Panc1 (cell line): ENCODE measurements around the gene CCDC54. TPM values are rescaled to one million over a fixed set of nuclear protein-coding genes. Genes with fewer than 3 reads are reported as not detected.

Experiments
- ATAC-seq: fragments of 200-7000 bp; cut with Tn5 transposase; 2 replicates; pipeline ENCODE4 v1.9.1; 2020; ENCODE audit warnings: mild to moderate bottlenecking, moderate library complexity
- BruUV-seq: library from RNA; stranded (reverse); fragments of 400-500 nt; replicated peaks from 2 replicates; lab custom pipeline; 2021; lab: Mats Ljungman, UMichigan
- CTCF ChIA-PET: fragments of 300-600 bp; sonication (Branson Sonifier 250); formaldehyde crosslinking; loops from one replicate; lab custom pipeline; 2022; ENCODE audit warnings: antibody characterized with exemption; lab: Charles Lee
- POLR2A ChIA-PET: fragments of 300-600 bp; sonication (Branson Sonifier 250); formaldehyde crosslinking; loops from one replicate; lab custom pipeline; 2022; ENCODE audit warnings: antibody characterized with exemption; lab: Charles Lee
- DNase-seq: peaks from one replicate; pipeline ENCODE4 v3.0.0-alpha.2; 2010; ENCODE audit warnings: low read depth, low spot score
- H3K27ac ChIP-seq: 2 replicates; pipeline ENCODE4 v1.5.1; 2011; ENCODE audit warnings: mild to moderate bottlenecking, low read length, inconsistent platforms
- H3K27me3 ChIP-seq: fragments of 200-500 bp; sonication (Bioruptor generic); 2 replicates; pipeline ENCODE4 v1.6.0; 2014; ENCODE audit warnings: low read length, inconsistent platforms; ENCODE audit not compliant: control insufficient read depth, insufficient read depth
- H3K36me3 ChIP-seq: fragments of 200-500 bp; sonication (Bioruptor generic); 2 replicates; pipeline ENCODE4 v1.5.1; 2014; ENCODE audit warnings: inconsistent platforms, mild to moderate bottlenecking, low read length, moderate library complexity; ENCODE audit not compliant: control insufficient read depth, insufficient read depth
- H3K4me1 ChIP-seq: 2 replicates; pipeline ENCODE4 v1.5.1; 2011; ENCODE audit warnings: inconsistent platforms, mild to moderate bottlenecking, low read length, moderate library complexity; ENCODE audit not compliant: control insufficient read depth, insufficient read depth
- H3K4me3 ChIP-seq, 2 experiments: 2 replicates each; pipeline ENCODE4 v1.5.1; 2011 to 2012; ENCODE audit warnings: low read depth in 2 of 2, low read length in 2 of 2, mild to moderate bottlenecking in 2 of 2, inconsistent platforms in 1 of 2, moderate library complexity in 1 of 2
- H3K9me3 ChIP-seq: fragments of 200-500 bp; sonication (Bioruptor generic); 2 replicates; pipeline ENCODE4 v1.5.1; 2014; ENCODE audit warnings: low read depth, mild to moderate bottlenecking, inconsistent platforms, low read length, moderate library complexity; ENCODE audit not compliant: control insufficient read depth, insufficient read depth
- POLR2AphosphoS5 ChIP-seq: IDR thresholded peaks from 2 replicates; pipeline ENCODE4 v1.6.1; 2012; ENCODE audit warnings: mild to moderate bottlenecking, low read depth, low read length, moderate library complexity
- SIN3A ChIP-seq: IDR thresholded peaks from 2 replicates; pipeline ENCODE4 v1.6.1; 2012; ENCODE audit warnings: low read depth, mild to moderate bottlenecking, low read length, moderate library complexity, borderline replicate concordance; ENCODE audit not compliant: insufficient read depth
- TCF7L2 ChIP-seq: IDR thresholded peaks from 2 replicates; pipeline ENCODE4 v1.6.1; 2011; ENCODE audit warnings: mild to moderate bottlenecking, low read depth, low read length, inconsistent platforms
- in situ Hi-C: cut with HindIII; loops from 2 replicates; pipeline ENCODE4 v1.10.0; 2016; ENCODE audit warnings: low sequenced_read_pairs, low pct_unique_long_range_greater_than_20kb
- intact Hi-C: fragments of 100-400 bp; cut with micrococcal nuclease; formaldehyde crosslinking; loops from one replicate; pipeline ENCODE4 v1.10.0; 2022; ENCODE audit not compliant: unreplicated experiment
- total RNA-seq: library from RNA; stranded (reverse); gene quantifications from one replicate; pipeline ENCODE4 v1.2.1, GENCODE V29; 2021; ENCODE audit not compliant: unreplicated experiment
- TF ChIP-seq, protein P1 (sequence below): fragments of 450-650 bp; IDR thresholded peaks from 2 replicates; pipeline ENCODE4 v1.5.1; 2017; ENCODE audit warnings: mild to moderate bottlenecking
- TF ChIP-seq, protein P2 (sequence below), 2 experiments: IDR thresholded peaks; 2 replicates each; pipeline ENCODE4 v1.6.1; 2011 to 2012; ENCODE audit warnings: low read depth in 2 of 2, control low read depth in 1 of 2, low read length in 1 of 2, mild to moderate bottlenecking in 1 of 2, moderate library complexity in 1 of 2; ENCODE audit not compliant: insufficient read depth in 1 of 2

CCDC54 gene
- total RNA-seq, 1 experiment from 2014 or later, result not detected

DNA sequence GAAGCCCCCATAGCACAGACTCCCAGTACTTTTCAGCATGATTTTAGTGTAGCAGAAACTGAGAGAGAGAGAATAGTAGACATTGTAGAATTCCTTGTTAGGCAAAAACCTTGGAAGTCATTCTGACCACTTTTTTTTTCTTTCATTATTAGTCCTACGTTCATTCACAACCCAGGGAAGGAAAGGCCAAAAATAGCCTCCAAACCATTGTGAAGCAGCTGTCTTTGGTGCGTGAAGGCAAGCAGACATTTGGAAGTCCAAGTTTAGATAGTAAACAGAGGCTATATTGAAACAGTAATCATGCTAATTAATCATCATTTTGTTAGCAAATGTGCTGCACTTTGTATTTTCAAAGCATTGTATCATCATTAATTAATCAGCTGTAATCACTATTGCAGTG, 34.5 kb downstream of the CCDC54 start:
- no peak overlapping the region for H3K27ac ChIP-seq
- no peak for DNase-seq
- CTCF ChIA-PET, result no interaction called here
- H3K27me3 ChIP-seq, result no peaks in the 10 kb centered on the region; the same call in 1 of the 2 replicates
- no peak overlapping the region for H3K4me3 ChIP-seq
- peaks cover 6% of the 10 kb centered on the region; the same call in 1 of the 2 replicates for H3K9me3 ChIP-seq
- POLR2A ChIA-PET, result no interaction called here
- intact Hi-C loops, result no loop called here
- no TSS peak for BruUV-seq
- no peak for TF ChIP-seq POLR2AphosphoS5
- TF ChIP-seq, protein P1, sequence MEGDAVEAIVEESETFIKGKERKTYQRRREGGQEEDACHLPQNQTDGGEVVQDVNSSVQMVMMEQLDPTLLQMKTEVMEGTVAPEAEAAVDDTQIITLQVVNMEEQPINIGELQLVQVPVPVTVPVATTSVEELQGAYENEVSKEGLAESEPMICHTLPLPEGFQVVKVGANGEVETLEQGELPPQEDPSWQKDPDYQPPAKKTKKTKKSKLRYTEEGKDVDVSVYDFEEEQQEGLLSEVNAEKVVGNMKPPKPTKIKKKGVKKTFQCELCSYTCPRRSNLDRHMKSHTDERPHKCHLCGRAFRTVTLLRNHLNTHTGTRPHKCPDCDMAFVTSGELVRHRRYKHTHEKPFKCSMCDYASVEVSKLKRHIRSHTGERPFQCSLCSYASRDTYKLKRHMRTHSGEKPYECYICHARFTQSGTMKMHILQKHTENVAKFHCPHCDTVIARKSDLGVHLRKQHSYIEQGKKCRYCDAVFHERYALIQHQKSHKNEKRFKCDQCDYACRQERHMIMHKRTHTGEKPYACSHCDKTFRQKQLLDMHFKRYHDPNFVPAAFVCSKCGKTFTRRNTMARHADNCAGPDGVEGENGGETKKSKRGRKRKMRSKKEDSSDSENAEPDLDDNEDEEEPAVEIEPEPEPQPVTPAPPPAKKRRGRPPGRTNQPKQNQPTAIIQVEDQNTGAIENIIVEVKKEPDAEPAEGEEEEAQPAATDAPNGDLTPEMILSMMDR, result no peak
- TF ChIP-seq SIN3A, result no peak
- no peaks in the 10 kb centered on the region for H3K4me1 ChIP-seq
- H3K36me3 ChIP-seq, result no peaks in the 10 kb centered on the region
- in situ Hi-C loops, result no loop called here
- ATAC-seq, result no peak

DNA sequence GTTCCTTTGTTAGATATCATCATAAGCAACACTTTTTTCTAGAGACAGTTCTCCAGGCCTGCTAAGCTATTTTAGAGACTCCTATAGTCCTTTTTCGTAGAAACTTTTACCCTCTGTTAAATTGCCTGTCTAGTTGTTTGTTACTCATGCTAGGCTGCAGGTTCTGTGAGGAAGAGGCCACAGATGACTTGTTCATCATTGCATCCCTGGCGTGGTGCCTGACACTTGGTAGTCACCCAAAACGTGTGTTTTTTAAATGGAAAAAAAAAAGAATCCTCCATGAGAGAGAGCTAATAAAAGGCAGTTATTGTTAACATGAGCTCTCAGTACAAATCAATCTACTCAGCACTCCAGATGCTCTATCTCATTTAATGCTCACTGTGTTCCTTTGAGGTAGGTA, 35.1 kb downstream of the CCDC54 start:
- CTCF ChIA-PET, result no interaction called here
- POLR2A ChIA-PET, result no interaction called here
- H3K27ac ChIP-seq, result no peak overlapping the region

DNA sequence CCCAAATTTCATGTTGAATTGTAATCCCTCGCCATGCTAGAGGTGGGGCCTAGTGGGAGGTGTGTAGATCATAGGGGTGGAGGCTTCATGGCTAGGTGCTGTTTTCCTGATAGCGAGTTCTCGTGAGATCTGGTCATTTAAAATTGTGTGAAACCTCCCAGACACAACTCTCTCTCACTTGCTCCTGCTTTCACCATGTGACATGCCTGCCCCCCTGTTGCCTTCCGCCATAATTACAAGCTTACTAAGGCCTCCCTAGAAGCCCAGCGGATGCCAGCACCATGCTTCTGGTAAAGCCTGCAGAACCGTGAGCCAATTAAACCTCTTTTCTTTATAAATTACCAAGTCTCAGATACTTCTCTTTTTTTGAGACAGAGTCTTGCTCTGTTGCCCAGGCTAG, 36.0 kb downstream of the CCDC54 start:
- TF ChIP-seq TCF7L2 (no peak), POLR2AphosphoS5 (no peak), SIN3A (no peak)
- TF ChIP-seq, protein P1, result no peak
- intact Hi-C loops, result no loop called here
- Histone ChIP-seq H3K27ac (no peak overlapping the region), H3K4me1 (no peaks in the 10 kb centered on the region), H3K36me3 (no peaks in the 10 kb centered on the region), H3K9me3 (peaks cover 6% of the 10 kb centered on the region; the same call in 1 of the 2 replicates), H3K27me3 (no peaks in the 10 kb centered on the region; the same call in 1 of the 2 replicates), H3K4me3 (no peak overlapping the region)
- POLR2A ChIA-PET, result no interaction called here
- BruUV-seq, result no TSS peak
- CTCF ChIA-PET, result no interaction called here
- in situ Hi-C loops, result no loop called here
- DNase-seq (no peak), ATAC-seq (no peak)

More for the DNA sequence above, 35.1 kb downstream of the CCDC54 start:
- H3K9me3 ChIP-seq, result peaks cover 6% of the 10 kb centered on the region; the same call in 1 of the 2 replicates
- intact Hi-C loops (no loop called here), in situ Hi-C loops (no loop called here)
- H3K36me3 ChIP-seq, result no peaks in the 10 kb centered on the region
- no peaks in the 10 kb centered on the region for H3K4me1 ChIP-seq
- no peak for ATAC-seq
- DNase-seq, result no peak
- no TSS peak for BruUV-seq
- no peak overlapping the region for H3K4me3 ChIP-seq
- no peak for TF ChIP-seq TCF7L2
- TF ChIP-seq, protein P2, sequence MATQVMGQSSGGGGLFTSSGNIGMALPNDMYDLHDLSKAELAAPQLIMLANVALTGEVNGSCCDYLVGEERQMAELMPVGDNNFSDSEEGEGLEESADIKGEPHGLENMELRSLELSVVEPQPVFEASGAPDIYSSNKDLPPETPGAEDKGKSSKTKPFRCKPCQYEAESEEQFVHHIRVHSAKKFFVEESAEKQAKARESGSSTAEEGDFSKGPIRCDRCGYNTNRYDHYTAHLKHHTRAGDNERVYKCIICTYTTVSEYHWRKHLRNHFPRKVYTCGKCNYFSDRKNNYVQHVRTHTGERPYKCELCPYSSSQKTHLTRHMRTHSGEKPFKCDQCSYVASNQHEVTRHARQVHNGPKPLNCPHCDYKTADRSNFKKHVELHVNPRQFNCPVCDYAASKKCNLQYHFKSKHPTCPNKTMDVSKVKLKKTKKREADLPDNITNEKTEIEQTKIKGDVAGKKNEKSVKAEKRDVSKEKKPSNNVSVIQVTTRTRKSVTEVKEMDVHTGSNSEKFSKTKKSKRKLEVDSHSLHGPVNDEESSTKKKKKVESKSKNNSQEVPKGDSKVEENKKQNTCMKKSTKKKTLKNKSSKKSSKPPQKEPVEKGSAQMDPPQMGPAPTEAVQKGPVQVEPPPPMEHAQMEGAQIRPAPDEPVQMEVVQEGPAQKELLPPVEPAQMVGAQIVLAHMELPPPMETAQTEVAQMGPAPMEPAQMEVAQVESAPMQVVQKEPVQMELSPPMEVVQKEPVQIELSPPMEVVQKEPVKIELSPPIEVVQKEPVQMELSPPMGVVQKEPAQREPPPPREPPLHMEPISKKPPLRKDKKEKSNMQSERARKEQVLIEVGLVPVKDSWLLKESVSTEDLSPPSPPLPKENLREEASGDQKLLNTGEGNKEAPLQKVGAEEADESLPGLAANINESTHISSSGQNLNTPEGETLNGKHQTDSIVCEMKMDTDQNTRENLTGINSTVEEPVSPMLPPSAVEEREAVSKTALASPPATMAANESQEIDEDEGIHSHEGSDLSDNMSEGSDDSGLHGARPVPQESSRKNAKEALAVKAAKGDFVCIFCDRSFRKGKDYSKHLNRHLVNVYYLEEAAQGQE (IDR thresholded peaks at IDR 0.05; ENCODE audit: insufficient read depth in 1 of 2, low read depth in 2 of 2, low read length in 1 of 2), result no peak
- H3K27me3 ChIP-seq, result no peaks in the 10 kb centered on the region; the same call in 1 of the 2 replicates
